ENCODE data around the gene BBS1. TPM values are rescaled to one million over a fixed set of nuclear protein-coding genes. Genes with fewer than 3 reads are reported as not detected.

The BBS1 gene
- total RNA-seq, 1 donor from 2014 or later, result 14.6 TPM

DNA sequence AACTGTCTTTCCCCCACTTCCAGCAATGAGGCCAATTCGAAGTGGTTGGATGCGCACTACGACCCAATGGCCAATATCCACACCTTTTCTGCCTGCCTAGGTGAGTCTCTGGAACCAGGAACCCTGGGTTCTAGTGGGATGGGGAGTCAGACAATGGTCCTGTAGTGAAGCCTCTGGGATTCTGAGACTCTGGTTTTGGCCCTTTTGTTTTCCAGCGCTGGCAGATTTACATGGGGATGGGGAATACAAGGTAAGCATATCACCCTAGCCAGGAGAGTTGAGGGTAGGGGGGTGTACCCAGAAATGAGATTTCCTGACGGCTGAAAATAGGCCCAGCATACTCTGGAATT is 530 bp downstream of the BBS1 start:
- Histone ChIP-seq H3K4me1 (ENCODE audit: control insufficient read depth in 3 of 3, insufficient read depth in 3 of 3, low read length in 3 of 3) (peaks cover 7 to 13% (median 9%) of the 10 kb centered on the region in 3 donors), H3K36me3 (ENCODE audit: control insufficient read depth in 3 of 3, insufficient read depth in 3 of 3, low read length in 3 of 3) (peaks cover 10 to 17% (median 17%) of the 10 kb centered on the region in 3 donors), H3K9me3 (ENCODE audit: control insufficient read depth in 3 of 3, low read length in 3 of 3) (no peaks in the 10 kb centered on the region), H3K4me3 (ENCODE audit: low read length in 3 of 3) (peak overlapping the region; percentile 94 to 97 (median 97)), H3K27ac (ENCODE audit: low read depth, low read length) (no peak overlapping the region), H3K27me3 (ENCODE audit: control insufficient read depth in 3 of 3, insufficient read depth in 3 of 3, low read length in 3 of 3) (no peaks in the 10 kb centered on the region), H3K9ac (ENCODE audit: low read depth in 1 of 3, low read length in 3 of 3) (peak overlapping the region; percentile 54 to 87 (median 73))

DNA sequence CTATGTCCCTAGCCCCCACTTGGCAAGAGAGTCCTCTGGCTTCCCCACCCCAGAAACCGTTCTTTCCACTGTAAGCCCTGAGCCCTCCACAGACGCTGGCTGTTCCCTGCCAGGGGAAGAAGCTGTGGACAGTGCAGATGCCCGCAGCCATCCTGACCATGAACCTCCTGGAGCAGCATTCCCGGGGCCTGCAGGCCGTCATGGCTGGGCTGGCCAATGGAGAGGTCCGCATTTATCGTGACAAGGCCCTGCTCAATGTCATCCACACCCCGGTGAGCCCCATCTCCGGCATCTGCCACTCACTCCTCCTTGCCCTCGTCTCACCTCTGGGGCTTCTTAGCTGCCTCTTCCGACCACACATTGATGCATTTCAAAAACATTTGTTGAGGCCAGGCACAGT is 13.2 kb downstream of the BBS1 start:
- no peaks in the 10 kb centered on the region for H3K9me3 ChIP-seq (ENCODE audit: control insufficient read depth in 3 of 3, low read length in 3 of 3)
- H3K27me3 ChIP-seq (ENCODE audit: control insufficient read depth in 3 of 3, insufficient read depth in 3 of 3, low read length in 3 of 3), result no peaks in the 10 kb centered on the region
- peak overlapping the region; percentile 56 for H3K27ac ChIP-seq (ENCODE audit: low read depth, low read length)
- H3K4me1 ChIP-seq (ENCODE audit: control insufficient read depth in 3 of 3, insufficient read depth in 3 of 3, low read length in 3 of 3), result peaks cover 4 to 9% (median 5%) of the 10 kb centered on the region in 3 donors
- no peak overlapping the region for H3K4me3 ChIP-seq (ENCODE audit: low read length in 3 of 3)
- no peak overlapping the region for H3K9ac ChIP-seq (ENCODE audit: low read depth in 1 of 3, low read length in 3 of 3)
- peaks cover 17 to 39% (median 38%) of the 10 kb centered on the region in 3 donors for H3K36me3 ChIP-seq (ENCODE audit: control insufficient read depth in 3 of 3, insufficient read depth in 3 of 3, low read length in 3 of 3)

DNA sequence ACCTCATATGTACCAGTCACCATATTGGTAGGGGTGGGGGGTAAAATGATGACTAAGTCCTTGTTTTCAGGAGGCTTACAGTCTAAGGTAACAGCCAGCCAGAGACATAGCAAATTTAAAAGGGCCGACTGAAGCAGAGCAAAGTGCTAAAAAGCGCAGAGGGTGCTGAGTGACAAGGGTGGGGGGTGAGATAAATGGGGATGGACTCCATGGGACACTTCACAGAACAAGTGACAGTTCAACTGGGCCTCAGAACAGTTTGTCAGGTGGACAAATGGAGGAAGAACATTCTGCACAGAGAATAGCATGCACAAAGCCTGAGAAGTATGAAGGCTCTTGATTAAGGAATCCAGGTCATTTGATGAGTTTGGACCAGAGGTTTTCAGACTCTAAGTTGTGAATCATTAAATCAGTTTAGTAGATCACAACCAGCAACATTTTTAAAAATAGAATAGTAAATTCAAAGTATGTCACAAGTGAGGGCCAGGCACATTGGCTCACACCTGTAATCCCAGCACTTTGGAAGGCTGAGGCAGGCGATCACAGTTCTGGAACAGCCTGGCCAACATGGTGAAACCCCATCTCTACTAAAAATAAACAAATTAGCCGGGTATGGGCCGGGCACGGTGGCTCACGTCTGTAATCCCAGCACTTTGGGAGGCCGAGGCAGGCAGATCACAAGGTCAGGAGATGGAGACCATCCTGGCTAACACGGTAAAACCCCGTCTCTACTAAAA is 14.0 kb downstream of the BBS1 start:
- Histone ChIP-seq H3K27ac (ENCODE audit: low read depth, low read length) (peak overlapping the region; percentile 56), H3K4me1 (ENCODE audit: control insufficient read depth in 3 of 3, insufficient read depth in 3 of 3, low read length in 3 of 3) (peaks cover 4 to 9% (median 5%) of the 10 kb centered on the region in 3 donors), H3K27me3 (ENCODE audit: control insufficient read depth in 3 of 3, insufficient read depth in 3 of 3, low read length in 3 of 3) (no peaks in the 10 kb centered on the region), H3K4me3 (ENCODE audit: low read length in 3 of 3) (no peak overlapping the region), H3K36me3 (ENCODE audit: control insufficient read depth in 3 of 3, insufficient read depth in 3 of 3, low read length in 3 of 3) (peaks cover 17 to 38% (median 36%) of the 10 kb centered on the region in 3 donors), H3K9me3 (ENCODE audit: control insufficient read depth in 3 of 3, low read length in 3 of 3) (no peaks in the 10 kb centered on the region), H3K9ac (ENCODE audit: low read depth in 1 of 3, low read length in 3 of 3) (no peak overlapping the region)

DNA sequence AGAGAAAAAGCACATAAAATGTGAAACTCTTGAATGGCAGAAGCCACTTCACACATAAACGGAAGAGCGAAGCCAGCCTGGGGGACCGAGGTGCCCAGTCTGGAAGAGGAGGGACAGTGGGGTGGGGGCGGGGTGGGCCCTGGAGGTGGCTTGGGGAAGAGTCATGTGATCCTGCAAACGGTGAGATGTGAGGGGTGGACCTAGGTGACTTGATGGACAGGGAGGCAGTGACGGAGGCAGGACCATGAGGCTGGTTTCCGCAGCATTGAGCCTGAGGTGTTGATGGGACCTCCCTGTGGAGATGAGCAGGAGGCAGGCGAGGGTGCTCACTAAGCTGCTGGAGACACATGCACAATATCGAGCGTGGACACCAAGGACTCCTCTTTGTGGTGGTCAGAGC is 18.6 kb downstream of the BBS1 start:
- H3K9me3 ChIP-seq (ENCODE audit: control insufficient read depth in 3 of 3, low read length in 3 of 3), result no peaks in the 10 kb centered on the region
- no peaks in the 10 kb centered on the region for H3K27me3 ChIP-seq (ENCODE audit: control insufficient read depth in 3 of 3, insufficient read depth in 3 of 3, low read length in 3 of 3)
- no peak overlapping the region for H3K9ac ChIP-seq (ENCODE audit: low read depth in 1 of 3, low read length in 3 of 3)
- H3K36me3 ChIP-seq (ENCODE audit: control insufficient read depth in 3 of 3, insufficient read depth in 3 of 3, low read length in 3 of 3), result peaks cover 13 to 20% (median 13%) of the 10 kb centered on the region in 3 donors
- H3K4me1 ChIP-seq (ENCODE audit: control insufficient read depth in 3 of 3, insufficient read depth in 3 of 3, low read length in 3 of 3), result peaks cover 5 to 16% (median 6%) of the 10 kb centered on the region in 3 donors
- H3K4me3 ChIP-seq (ENCODE audit: low read length in 3 of 3), result no peak overlapping the region
- no peak overlapping the region for H3K27ac ChIP-seq (ENCODE audit: low read depth, low read length)

DNA sequence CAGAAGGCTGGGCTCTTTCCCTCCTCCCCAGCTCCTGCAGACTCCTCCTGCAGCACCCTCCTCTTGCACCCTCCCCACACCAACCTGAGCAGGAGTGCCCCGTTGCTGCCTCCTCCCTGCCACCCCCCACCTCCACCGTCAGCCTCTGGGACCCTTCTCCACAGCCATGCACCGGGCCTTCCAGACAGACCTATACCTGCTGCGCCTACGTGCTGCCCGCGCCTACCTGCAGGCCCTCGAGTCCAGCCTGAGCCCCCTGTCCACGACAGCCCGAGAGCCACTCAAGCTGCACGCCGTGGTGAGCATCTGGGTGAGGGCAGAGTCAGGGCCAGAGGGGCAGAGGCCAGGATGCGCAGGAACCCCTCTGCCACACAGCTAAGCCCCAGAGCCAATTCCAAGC is 19.2 kb downstream of the BBS1 start:
- Histone ChIP-seq H3K9me3 (ENCODE audit: control insufficient read depth in 3 of 3, low read length in 3 of 3) (no peaks in the 10 kb centered on the region), H3K36me3 (ENCODE audit: control insufficient read depth in 3 of 3, insufficient read depth in 3 of 3, low read length in 3 of 3) (peaks cover 13 to 20% (median 13%) of the 10 kb centered on the region in 3 donors), H3K27ac (ENCODE audit: low read depth, low read length) (no peak overlapping the region), H3K4me1 (ENCODE audit: control insufficient read depth in 3 of 3, insufficient read depth in 3 of 3, low read length in 3 of 3) (peaks cover 0 to 11% (median 3%) of the 10 kb centered on the region in 3 donors), H3K27me3 (ENCODE audit: control insufficient read depth in 3 of 3, insufficient read depth in 3 of 3, low read length in 3 of 3) (no peaks in the 10 kb centered on the region), H3K4me3 (ENCODE audit: low read length in 3 of 3) (no peak overlapping the region), H3K9ac (ENCODE audit: low read depth in 1 of 3, low read length in 3 of 3) (no peak overlapping the region)

DNA sequence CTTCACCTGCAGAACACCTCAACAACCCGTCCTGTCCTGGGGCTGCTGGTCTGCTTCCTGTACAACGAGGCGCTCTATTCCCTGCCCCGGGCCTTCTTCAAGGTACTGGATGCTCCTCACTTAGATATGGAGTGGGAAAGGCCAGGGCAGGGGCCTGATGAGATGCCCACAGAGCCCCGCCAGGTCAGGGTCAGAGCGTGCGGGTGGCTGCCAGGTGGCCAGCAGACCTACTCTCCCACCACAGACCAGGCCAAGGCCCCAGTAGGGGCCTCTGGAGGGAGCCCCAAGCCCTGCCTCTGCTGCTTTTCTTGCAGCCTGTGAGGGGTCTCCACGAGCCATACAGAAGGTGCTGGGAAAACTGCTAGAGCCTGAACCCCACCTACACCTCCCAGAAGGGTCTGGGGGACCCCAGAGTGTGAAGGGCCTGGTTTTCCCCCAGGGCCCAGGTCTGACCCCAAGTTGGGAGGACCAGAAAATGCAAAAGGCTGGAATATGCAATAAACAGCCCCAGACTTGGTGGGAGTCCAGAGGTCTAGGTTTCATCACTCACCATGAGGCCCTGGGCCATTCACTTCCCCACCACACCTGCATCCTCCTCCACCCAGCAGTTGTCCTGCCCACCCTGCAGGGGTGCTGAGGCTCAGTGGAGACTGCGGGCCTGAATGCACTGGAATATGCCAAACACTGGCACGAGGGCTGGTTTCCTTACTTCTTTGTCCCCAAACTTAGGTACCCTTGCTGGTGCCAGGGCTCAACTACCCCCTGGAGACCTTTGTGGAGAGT is 20.7 kb downstream of the BBS1 start:
- H3K27ac ChIP-seq (ENCODE audit: low read depth, low read length), result no peak overlapping the region
- no peak overlapping the region for H3K4me3 ChIP-seq (ENCODE audit: low read length in 3 of 3)
- no peak overlapping the region for H3K9ac ChIP-seq (ENCODE audit: low read depth in 1 of 3, low read length in 3 of 3)
- no peaks in the 10 kb centered on the region for H3K27me3 ChIP-seq (ENCODE audit: control insufficient read depth in 3 of 3, insufficient read depth in 3 of 3, low read length in 3 of 3)
- H3K36me3 ChIP-seq (ENCODE audit: control insufficient read depth in 3 of 3, insufficient read depth in 3 of 3, low read length in 3 of 3), result peaks cover 13 to 20% (median 16%) of the 10 kb centered on the region in 3 donors
- no peaks in the 10 kb centered on the region for H3K9me3 ChIP-seq (ENCODE audit: control insufficient read depth in 3 of 3, low read length in 3 of 3)
- H3K4me1 ChIP-seq (ENCODE audit: control insufficient read depth in 3 of 3, insufficient read depth in 3 of 3, low read length in 3 of 3), result peaks cover 0 to 11% (median 3%) of the 10 kb centered on the region in 3 donors

DNA sequence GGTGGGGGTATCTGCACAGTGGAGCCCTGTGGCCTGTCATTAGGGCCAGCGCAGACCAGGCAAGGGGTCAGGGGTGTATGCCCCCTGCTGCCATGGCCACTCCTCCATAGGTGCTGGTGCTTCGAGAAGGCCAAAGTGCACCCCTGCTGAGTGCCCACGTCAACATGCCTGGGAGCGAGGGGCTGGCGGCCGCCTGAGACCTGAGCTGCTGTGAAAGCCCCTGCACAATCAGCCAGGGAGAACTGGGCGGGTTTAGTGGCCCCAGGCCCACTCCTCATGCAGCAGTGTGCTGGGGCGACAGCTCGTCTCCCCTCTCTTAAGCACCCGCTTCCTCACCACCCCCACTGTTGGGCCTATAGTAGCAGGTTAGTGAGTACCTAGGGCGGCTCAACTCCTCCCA is 21.4 kb downstream of the BBS1 start:
- Histone ChIP-seq H3K9ac (ENCODE audit: low read depth in 1 of 3, low read length in 3 of 3) (no peak overlapping the region), H3K4me1 (ENCODE audit: control insufficient read depth in 3 of 3, insufficient read depth in 3 of 3, low read length in 3 of 3) (peaks cover 0 to 11% (median 3%) of the 10 kb centered on the region in 3 donors), H3K4me3 (ENCODE audit: low read length in 3 of 3) (no peak overlapping the region), H3K9me3 (ENCODE audit: control insufficient read depth in 3 of 3, low read length in 3 of 3) (no peaks in the 10 kb centered on the region), H3K27me3 (ENCODE audit: control insufficient read depth in 3 of 3, insufficient read depth in 3 of 3, low read length in 3 of 3) (no peaks in the 10 kb centered on the region), H3K27ac (ENCODE audit: low read depth, low read length) (no peak overlapping the region), H3K36me3 (ENCODE audit: control insufficient read depth in 3 of 3, insufficient read depth in 3 of 3, low read length in 3 of 3) (peaks cover 7 to 15% (median 13%) of the 10 kb centered on the region in 3 donors)

DNA sequence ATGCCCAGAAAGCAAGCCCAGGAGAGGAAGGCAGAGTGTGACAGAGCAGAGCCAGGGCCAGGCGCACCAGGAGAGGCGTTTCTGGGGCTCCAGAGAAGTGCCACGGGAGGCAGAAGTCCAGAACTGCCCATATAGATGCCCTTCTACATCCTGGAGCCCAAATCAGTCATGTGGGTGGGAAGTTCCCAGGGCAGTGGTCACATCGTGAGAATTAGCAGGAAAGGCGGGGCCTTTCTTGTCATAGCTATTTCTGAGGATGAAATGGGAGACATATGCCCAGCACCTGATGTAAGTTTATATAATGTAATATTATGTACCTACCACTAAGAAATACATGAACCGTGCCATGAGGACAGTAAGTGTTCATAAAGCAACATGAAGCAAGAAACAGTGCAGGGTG is 22.3 kb downstream of the BBS1 start:
- Histone ChIP-seq H3K9me3 (ENCODE audit: control insufficient read depth in 3 of 3, low read length in 3 of 3) (no peaks in the 10 kb centered on the region), H3K27me3 (ENCODE audit: control insufficient read depth in 3 of 3, insufficient read depth in 3 of 3, low read length in 3 of 3) (no peaks in the 10 kb centered on the region), H3K27ac (ENCODE audit: low read depth, low read length) (no peak overlapping the region), H3K4me3 (ENCODE audit: low read length in 3 of 3) (no peak overlapping the region), H3K36me3 (ENCODE audit: control insufficient read depth in 3 of 3, insufficient read depth in 3 of 3, low read length in 3 of 3) (peaks cover 7 to 12% (median 11%) of the 10 kb centered on the region in 3 donors), H3K4me1 (ENCODE audit: control insufficient read depth in 3 of 3, insufficient read depth in 3 of 3, low read length in 3 of 3) (peaks cover 0 to 11% (median 3%) of the 10 kb centered on the region in 3 donors), H3K9ac (ENCODE audit: low read depth in 1 of 3, low read length in 3 of 3) (no peak overlapping the region)

DNA sequence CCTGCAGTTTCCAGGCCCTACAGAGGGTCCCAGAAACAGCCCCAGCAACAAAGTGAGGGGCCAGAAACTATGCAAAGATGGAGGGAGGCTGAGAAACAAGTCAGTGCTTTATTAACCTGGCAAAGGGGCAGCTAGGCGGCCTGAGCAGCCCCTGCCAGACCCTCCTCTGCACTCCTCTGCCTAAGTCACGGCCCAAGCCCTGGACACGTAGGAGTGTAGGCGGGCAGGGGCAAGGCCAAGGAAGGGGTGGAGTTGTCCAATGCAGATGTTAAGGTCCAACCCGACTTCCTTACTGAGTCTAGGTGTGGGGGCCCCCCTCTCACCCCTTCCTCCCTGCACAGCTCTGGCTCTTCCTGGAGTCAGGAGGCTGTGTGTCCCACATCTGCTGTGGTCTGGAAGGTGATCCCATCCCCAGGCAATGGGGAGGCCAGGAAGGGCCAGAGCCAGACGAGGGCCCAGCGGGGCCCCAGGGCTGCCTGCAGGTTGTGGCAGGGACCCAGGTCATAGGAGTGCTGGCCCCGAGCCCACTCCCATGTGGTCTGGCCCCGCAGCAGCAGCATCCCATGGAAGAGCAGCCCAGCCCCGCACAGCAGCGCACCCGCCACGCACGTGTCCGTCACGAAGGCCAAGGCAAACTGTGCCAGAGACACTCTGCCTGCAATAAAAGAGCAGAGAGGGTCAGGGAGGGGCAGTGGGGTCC is 28.9 kb downstream of the BBS1 start:
- H3K9ac ChIP-seq (ENCODE audit: low read depth in 1 of 3, low read length in 3 of 3), result peak overlapping the region in 1 of 3 donors; percentile 25
- no peaks in the 10 kb centered on the region for H3K27me3 ChIP-seq (ENCODE audit: control insufficient read depth in 3 of 3, insufficient read depth in 3 of 3, low read length in 3 of 3)
- H3K4me1 ChIP-seq (ENCODE audit: control insufficient read depth in 3 of 3, insufficient read depth in 3 of 3, low read length in 3 of 3), result peaks cover 29 to 31% (median 31%) of the 10 kb centered on the region in 3 donors
- H3K36me3 ChIP-seq (ENCODE audit: control insufficient read depth in 3 of 3, insufficient read depth in 3 of 3, low read length in 3 of 3), result peaks cover 14 to 24% (median 19%) of the 10 kb centered on the region in 3 donors
- no peak overlapping the region for H3K27ac ChIP-seq (ENCODE audit: low read depth, low read length)
- H3K9me3 ChIP-seq (ENCODE audit: control insufficient read depth in 3 of 3, low read length in 3 of 3), result no peaks in the 10 kb centered on the region
- H3K4me3 ChIP-seq (ENCODE audit: low read length in 3 of 3), result no peak overlapping the region

All from skeletal muscle tissue (tissue), 4 donors.